OCI-LY3 (cell line): ENCODE data around the gene METTL4.
A peak's percentile ranks its signal among the peaks of the same experiment; 100 is the strongest.
"Not testable (repeated sequence)": the region's sequence is repeated elsewhere in the genome, so short reads cannot be mapped to it uniquely, and the experiment has no call there.

Experiments
- H2AFZ ChIP-seq: fragments of 200-600, 300-600 bp; shearing (Covaris generic); 2 replicates; pipeline ENCODE4 v1.6.0; 2014; ENCODE audit warnings: antibody characterized with exemption, low read depth, low read length
- H3K27ac ChIP-seq: fragments of 200-600, 300-600 bp; sonication (generic); 2 replicates; pipeline ENCODE4 v1.5.1; 2014; ENCODE audit warnings: mild to moderate bottlenecking, low read length, moderate library complexity, mixed read lengths
- H3K27me3 ChIP-seq: fragments of 200-600, 300-600 bp; sonication (generic); 2 replicates; pipeline ENCODE4 v1.6.1; 2014; ENCODE audit warnings: low read depth, low read length, mixed read lengths
- H3K36me3 ChIP-seq: fragments of 200-600, 300-600 bp; sonication (generic); replicated peaks from 2 replicates; pipeline ENCODE3; 2014; ENCODE audit warnings: low read depth, low read length, mixed read lengths
- H3K4me1 ChIP-seq: fragments of 300-600, 200-600 bp; sonication (generic); 2 replicates; pipeline ENCODE4 v1.6.1; 2014; ENCODE audit warnings: low read length, mixed read lengths
- H3K4me2 ChIP-seq: fragments of 200-600, 300-600 bp; sonication (generic); 2 replicates; pipeline ENCODE4 v1.6.1; 2014; ENCODE audit warnings: low read length, mixed read lengths
- H3K4me3 ChIP-seq: fragments of 300-600, 200-600 bp; sonication (generic); 2 replicates; pipeline ENCODE4 v1.5.1; 2014; ENCODE audit warnings: antibody characterized with exemption, mild to moderate bottlenecking, low read length, moderate library complexity
- H3K79me2 ChIP-seq: fragments of 300-600, 200-600 bp; shearing (Covaris generic); 2 replicates; pipeline ENCODE4 v1.6.1; 2014; ENCODE audit warnings: mild to moderate bottlenecking, low read length, mixed read lengths
- H3K9ac ChIP-seq: fragments of 300-600, 200-600 bp; shearing (Covaris generic); 2 replicates; pipeline ENCODE4 v1.6.0; 2014; ENCODE audit warnings: mild to moderate bottlenecking, low read length, moderate library complexity
- H3K9me3 ChIP-seq: fragments of 200-600, 300-600 bp; shearing (Covaris generic); 2 replicates; pipeline ENCODE4 v1.6.1; 2014; ENCODE audit warnings: low read length, mixed read lengths; ENCODE audit not compliant: insufficient read depth
- H4K20me1 ChIP-seq: fragments of 200-600, 300-600 bp; sonication (generic); 2 replicates; pipeline ENCODE4 v1.6.1; 2016; ENCODE audit warnings: low read length, mixed read lengths; ENCODE audit not compliant: insufficient read depth
- CTCF ChIP-seq: fragments of 200-600, 300-600 bp; sonication (generic); IDR thresholded peaks from 2 replicates; pipeline ENCODE4 v1.5.1; 2014; ENCODE audit warnings: antibody characterized with exemption, low read length, low read depth
- EZH2phosphoT487 ChIP-seq: fragments of 200-600 bp; shearing (Covaris generic); IDR thresholded peaks from 2 replicates; pipeline ENCODE4 v1.6.1; 2018; ENCODE audit warnings: antibody characterized with exemption, mixed run types, low read depth

The METTL4 gene

DNA sequence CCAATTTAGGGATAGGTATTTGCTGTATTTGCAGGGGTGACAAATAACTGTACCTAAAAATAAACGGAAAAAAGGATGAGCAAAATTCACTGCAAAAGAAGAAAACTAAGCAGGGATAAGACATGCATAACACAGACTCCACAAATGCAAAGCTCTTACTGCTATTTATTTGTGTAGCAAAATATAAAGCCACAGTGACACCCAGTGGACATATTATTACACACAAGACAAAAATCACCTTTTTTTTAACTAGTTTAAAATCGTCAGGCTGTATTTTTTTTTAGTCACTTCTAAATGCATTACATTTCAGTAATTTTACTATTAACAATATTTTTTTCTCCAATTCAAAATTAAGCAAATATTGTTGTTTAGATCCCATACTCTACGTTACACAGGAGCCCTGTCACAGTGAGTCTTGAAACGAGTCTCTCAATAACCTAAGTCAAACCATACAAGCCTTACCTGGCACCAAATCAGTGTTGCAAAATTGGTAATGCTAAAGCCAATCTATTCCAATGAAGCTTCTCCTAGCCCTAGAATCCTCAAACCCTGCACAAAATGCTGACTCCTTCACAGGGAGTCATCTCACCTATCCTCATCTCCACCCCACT lies 23.7 kb downstream of the METTL4 start:
- Histone ChIP-seq H3K27me3 (no peaks in the 10 kb centered on the region), H3K79me2 (no peaks in the 10 kb centered on the region), H3K9ac (no peak overlapping the region), H3K9me3 (no peaks in the 10 kb centered on the region), H3K4me1 (no peaks in the 10 kb centered on the region), H2AFZ (no peak overlapping the region), H3K36me3 (peaks cover 3% of the 10 kb centered on the region), H3K4me3 (no peak overlapping the region), H3K27ac (no peak overlapping the region), H4K20me1 (no peaks in the 10 kb centered on the region), H3K4me2 (no peak overlapping the region)
- TF ChIP-seq CTCF (peak; percentile 74), EZH2phosphoT487 (no peak)

DNA sequence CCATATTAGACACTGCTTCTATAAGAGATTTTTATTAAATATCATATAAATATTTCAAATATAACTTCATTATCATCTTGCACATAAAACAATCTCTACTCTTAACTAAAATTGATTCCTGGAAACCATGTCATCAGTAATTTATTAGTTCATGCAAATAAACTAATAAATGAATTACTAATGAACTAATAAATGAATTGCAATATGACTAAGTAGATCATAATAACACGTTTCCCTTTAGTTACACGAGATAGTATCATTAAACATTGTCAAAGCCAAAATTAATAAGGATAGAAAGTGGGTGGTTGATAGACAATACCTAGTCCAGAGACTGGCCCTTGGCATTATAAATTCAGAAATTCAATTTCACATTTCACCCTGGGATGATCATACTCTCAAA lies 26.1 kb downstream of the METTL4 start:
- Histone ChIP-seq H3K4me3 (no peak overlapping the region), H3K9me3 (no peaks in the 10 kb centered on the region), H3K9ac (no peak overlapping the region), H3K36me3 (peaks cover 3% of the 10 kb centered on the region), H3K27me3 (no peaks in the 10 kb centered on the region), H3K4me1 (no peaks in the 10 kb centered on the region), H3K4me2 (no peak overlapping the region), H3K27ac (no peak overlapping the region), H2AFZ (no peak overlapping the region), H4K20me1 (no peaks in the 10 kb centered on the region), H3K79me2 (no peaks in the 10 kb centered on the region)
- no peak for TF ChIP-seq CTCF
- no peak for TF ChIP-seq EZH2phosphoT487

- H3K36me3 ChIP-seq, H3K9me3 ChIP-seq, H3K9ac ChIP-seq, H2AFZ ChIP-seq, H3K4me1 ChIP-seq, H4K20me1 ChIP-seq, H3K27me3 ChIP-seq, H3K4me2 ChIP-seq, H3K79me2 ChIP-seq, H3K4me3 ChIP-seq, H3K27ac ChIP-seq: not testable (repeated sequence)
- peak; percentile 61 for TF ChIP-seq CTCF
These were observed 29.3 kb downstream of the METTL4 start for GRCh38 chr18:2541925-2542563.

DNA sequence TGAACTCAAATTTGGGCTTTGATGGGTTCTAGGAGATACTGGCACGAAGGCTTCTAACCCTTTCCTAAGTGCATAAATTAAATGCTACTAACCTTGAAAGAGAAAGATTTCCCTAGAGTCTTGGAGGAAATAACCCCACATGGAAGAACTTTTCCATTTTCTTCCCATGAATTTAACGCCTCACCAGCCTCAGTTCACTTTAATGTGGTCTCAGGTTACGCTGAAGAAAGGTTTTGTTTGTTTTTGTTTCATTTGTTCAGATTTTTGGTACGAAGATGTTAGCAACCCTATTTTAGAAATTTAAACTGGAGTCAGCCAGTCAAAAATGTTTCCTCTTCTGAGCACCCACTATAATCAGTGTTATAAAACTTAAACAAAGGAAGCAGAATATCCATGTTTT lies 30.7 kb downstream of the METTL4 start:
- H3K27ac ChIP-seq: no peak overlapping the region
- H3K9me3 ChIP-seq: no peaks in the 10 kb centered on the region
- H3K36me3 ChIP-seq: no peaks in the 10 kb centered on the region
- H4K20me1 ChIP-seq: no peaks in the 10 kb centered on the region
- no peak overlapping the region for H3K4me3 ChIP-seq
- no peaks in the 10 kb centered on the region for H3K27me3 ChIP-seq
- H2AFZ ChIP-seq: no peak overlapping the region
- H3K4me1 ChIP-seq: no peaks in the 10 kb centered on the region
- H3K79me2 ChIP-seq: no peaks in the 10 kb centered on the region
- H3K9ac ChIP-seq: no peak overlapping the region
- TF ChIP-seq EZH2phosphoT487 (no peak), CTCF (no peak)
- H3K4me2 ChIP-seq: no peak overlapping the region
